Dermis blood vessel endothelial cell (primary cell): Measurements from ENCODE around the gene RPL6. TPM values are rescaled to one million over a fixed set of nuclear protein-coding genes. Genes with fewer than 3 reads are reported as not detected.

ENCODE experiments used
- DNase-seq: peaks from one replicate; pipeline ENCODE4 v3.0.0; 2010
- total RNA-seq: library from RNA; depleted of rRNA; stranded (reverse); fragments of >200 nt; gene quantifications from 2 replicates; pipeline ENCODE4 v1.2.3, GENCODE V29; 2014

RPL6 gene
- total RNA-seq, 1 donor from 2014 or later: 1,017 TPM

DNA sequence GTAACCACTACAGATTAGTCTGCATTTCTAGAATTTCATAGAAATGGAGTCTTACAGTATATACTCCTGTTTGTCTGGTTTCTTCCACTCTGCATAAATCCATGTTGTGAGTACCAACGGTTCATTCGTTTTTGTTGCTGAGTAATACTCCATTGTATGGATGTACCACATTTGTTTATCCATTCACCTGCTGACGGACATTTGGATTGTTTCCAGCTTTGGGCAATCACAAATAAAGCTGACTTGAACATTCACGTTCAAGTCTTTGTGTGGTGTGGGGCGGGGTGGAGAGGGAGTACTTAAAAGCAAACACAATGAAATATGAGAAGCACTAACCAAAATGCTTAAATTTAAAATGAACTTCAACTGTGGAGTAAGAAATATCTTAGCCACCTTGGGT lies 34.3 kb downstream of the RPL6 start:
- no peak for DNase-seq

DNA sequence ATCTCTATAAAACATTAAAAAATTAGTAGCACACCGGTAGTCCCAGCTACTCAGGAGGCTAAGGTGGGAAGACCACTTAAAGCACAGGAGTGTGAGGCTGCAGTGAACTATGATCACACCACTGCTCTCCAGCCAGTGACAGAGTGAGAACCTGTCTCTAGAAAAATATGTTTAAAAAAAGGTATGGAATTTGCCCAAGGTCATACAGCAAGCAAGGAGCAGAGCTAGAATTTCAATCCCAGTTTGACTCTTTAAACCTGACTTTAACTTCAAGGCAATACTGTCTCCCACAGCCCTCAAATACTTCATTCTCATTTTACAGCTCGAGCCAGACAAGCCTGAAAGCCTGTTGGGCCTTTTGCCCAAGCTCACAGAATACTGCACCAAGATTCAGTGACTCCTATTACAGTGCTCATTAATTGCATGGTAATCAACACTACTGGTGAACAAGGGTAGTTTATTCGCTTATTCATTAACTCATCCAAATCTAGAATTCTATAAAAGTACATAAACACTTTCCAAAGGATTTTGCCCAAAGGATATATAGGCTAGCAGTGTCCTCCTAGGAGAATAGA lies 35.2 kb downstream of the RPL6 start:
- no peak for DNase-seq

DNA sequence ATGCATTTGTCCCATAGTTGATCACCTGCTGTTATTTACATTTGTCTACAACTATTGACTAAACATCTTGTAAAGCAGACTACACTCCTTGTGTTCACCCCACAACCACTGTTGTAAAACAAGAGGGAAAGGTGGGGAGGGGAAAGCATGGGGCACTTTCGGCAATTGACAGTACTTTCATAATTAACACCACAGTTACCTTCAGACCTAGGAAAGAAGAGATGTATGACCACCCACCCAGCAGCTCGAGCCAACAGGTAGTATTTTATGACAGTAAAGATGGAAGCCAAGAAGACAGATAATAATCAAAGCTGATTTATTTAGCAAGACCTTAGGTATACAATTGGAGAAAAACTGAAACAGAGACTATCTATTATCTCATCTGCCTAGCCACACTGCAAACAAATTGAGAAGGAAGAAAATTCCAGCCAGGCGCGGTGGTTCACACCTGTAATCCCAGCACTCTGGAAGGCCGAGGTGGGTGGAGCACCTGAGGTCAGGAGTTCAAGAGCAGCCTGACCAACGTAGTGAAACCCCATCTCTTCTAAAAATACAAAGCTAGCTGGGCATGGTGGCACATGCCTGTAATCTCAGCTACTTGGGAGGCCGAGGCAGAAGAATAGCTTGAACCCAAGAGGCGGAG lies 38.4 kb downstream of the RPL6 start:
- DNase-seq: no peak

- no peak for DNase-seq
These were observed 39.2 kb downstream of the RPL6 start for GRCh38 chr12:112370199-112370598.

- no peak for DNase-seq
These were observed 40.5 kb downstream of the RPL6 start for GRCh38 chr12:112368856-112369255.

DNA sequence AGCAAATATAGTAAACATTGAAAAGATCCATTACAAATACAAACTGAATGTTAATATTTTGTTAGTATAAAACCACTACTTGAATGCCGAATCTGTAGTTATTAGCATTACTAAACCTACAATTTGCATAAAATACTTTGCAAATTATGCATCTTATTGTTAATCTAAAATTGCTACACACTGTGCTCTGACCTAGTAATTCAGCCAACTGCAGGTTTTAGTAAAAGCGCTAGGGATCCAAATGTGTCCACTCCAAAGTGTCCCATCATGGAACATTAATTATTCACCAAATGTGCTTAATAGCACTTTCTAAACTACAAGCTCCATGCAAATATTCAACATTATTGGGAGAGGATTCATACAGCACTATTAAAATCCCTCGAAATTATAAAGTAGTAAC lies 41.4 kb downstream of the RPL6 start:
- DNase-seq: no peak

GRCh38 chr12:112362310-112362709 lies 47.1 kb downstream of the RPL6 start:
- no peak for DNase-seq

GRCh38 chr12:112361271-112361670 lies 48.1 kb downstream of the RPL6 start:
- no peak for DNase-seq

GRCh38 chr12:112359290-112359689 lies 50.1 kb downstream of the RPL6 start:
- no peak for DNase-seq

- DNase-seq: no peak
These were observed 52.2 kb downstream of the RPL6 start for GRCh38 chr12:112357214-112357613.

Other genes starting within 250 kb of the RPL6 start
- 23.1 and 26.7 TPM in 2 replicates for gene HECTD4, start 27.2 kb downstream of the RPL6 start, total RNA-seq
- gene PTPN11, start 9.3 kb upstream of the RPL6 start, total RNA-seq: 90.9 and 112 TPM in 2 replicates